ENCODE measurements around the gene GAR1.
A peak's percentile ranks its signal among the peaks of the same experiment; 100 is the strongest.

GRCh38 chr4:109811707-109812106 lies 3.9 kb upstream of the GAR1 start:
- TF ChIP-seq SP7 (tag by site-specific recombination; IDR thresholded peaks at IDR 0.05) (peak; percentile 47; the same call in 1 of the 2 replicates), CTCF (tag by site-specific recombination; IDR thresholded peaks at IDR 0.05) (no peak), ZBTB21 (tag by site-specific recombination; IDR thresholded peaks at IDR 0.05) (no peak), ZNF24 (tag by site-specific recombination; IDR thresholded peaks at IDR 0.05) (no peak), ZNF777 (tag by site-specific recombination; IDR thresholded peaks at IDR 0.05; ENCODE audit: borderline replicate concordance) (no peak), ZNF416 (tag by site-specific recombination; IDR thresholded peaks at IDR 0.05) (no peak), ZBTB17 (tag by site-specific recombination; IDR thresholded peaks at IDR 0.05) (no peak), REST (tag by site-specific recombination; IDR thresholded peaks at IDR 0.05) (no peak), YY1 (tag by site-specific recombination; IDR thresholded peaks at IDR 0.05) (no peak), ZNF37A (tag by site-specific recombination; IDR thresholded peaks at IDR 0.05) (no peak), ZNF280D (tag by site-specific recombination; IDR thresholded peaks at IDR 0.05) (no peak)
